ENCODE results near the gene CCDC82.

Gene CCDC82

DNA sequence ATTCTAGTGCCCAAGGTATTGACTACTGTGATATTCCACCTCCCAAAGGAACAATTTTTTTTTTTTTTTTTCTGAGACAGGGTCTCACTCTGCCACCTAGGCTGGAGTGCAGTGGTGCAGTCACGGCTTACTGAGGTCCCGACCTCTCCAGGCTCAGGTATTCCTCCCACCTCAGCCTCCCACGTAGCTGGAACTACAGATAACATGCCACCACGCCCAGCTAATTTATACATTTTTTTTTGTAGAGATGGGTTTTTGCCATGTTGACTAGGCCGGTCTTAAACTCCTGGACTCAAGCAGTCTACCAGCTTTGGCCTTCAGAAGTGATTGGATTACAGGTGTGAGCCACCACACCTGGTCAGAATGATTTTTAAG lies 80.1 kb downstream of the CCDC82 start:
- H3K4me3 ChIP-seq (ENCODE audit: low read length), result no peak overlapping the region
- TF ChIP-seq, protein P1, sequence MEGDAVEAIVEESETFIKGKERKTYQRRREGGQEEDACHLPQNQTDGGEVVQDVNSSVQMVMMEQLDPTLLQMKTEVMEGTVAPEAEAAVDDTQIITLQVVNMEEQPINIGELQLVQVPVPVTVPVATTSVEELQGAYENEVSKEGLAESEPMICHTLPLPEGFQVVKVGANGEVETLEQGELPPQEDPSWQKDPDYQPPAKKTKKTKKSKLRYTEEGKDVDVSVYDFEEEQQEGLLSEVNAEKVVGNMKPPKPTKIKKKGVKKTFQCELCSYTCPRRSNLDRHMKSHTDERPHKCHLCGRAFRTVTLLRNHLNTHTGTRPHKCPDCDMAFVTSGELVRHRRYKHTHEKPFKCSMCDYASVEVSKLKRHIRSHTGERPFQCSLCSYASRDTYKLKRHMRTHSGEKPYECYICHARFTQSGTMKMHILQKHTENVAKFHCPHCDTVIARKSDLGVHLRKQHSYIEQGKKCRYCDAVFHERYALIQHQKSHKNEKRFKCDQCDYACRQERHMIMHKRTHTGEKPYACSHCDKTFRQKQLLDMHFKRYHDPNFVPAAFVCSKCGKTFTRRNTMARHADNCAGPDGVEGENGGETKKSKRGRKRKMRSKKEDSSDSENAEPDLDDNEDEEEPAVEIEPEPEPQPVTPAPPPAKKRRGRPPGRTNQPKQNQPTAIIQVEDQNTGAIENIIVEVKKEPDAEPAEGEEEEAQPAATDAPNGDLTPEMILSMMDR (IDR thresholded peaks at IDR 0.05; ENCODE audit: insufficient read depth, low read depth, low read length, missing control alignments), result no peak
- no peak for DNase-seq (ENCODE audit: low read depth)

DNA sequence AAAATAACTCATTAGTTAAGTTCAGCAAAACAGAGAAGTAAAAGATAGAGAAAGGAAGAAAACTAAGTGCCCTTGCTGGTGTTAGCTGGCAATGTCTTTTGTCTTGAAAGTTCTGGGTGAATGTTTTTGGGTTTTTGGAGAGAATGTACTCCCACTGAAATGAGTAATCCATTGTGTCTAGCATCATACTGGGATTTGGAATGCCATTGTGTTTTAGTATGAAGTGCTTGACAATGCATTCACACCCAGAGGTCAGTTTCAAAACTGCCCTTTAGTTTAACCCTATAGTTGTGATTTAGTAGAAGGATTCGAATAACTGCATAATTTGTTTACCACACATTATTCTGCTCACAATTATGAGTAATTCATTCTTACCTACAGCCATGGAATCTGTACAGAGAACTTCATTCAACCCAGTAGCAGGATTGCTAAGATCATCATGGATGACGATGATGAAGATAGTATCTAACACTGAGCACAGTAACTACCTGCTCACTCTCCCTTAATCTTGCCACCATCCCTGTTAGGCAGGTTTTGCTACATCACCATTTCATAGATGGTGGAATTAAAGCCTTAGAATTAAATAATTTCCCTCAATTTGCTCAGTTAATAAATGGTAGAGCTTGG lies 80.6 kb downstream of the CCDC82 start:
- TF ChIP-seq, protein P1 (IDR thresholded peaks at IDR 0.05; ENCODE audit: insufficient read depth, low read depth, low read length, missing control alignments), result no peak
- H3K4me3 ChIP-seq (ENCODE audit: low read length), result no peak overlapping the region
- DNase-seq (ENCODE audit: low read depth), result peak; percentile 58

DNA sequence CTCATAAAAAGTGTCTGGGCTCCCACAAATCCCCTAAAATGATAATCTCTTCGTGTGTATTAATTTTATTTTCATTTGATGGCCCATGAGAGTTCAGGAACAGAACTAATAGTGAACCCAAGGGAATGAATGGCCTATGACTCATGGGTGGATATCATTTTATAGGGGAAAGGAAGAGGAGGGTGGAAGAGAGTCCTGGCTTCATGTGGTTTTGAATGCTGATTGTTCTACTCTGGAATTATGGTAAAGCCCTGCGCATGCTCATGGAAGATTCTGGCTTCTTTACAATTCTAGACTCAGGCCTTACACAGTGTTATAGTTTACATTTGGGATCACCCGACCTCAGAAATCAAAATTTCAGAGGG lies 82.0 kb downstream of the CCDC82 start:
- peak; percentile 77 for DNase-seq (ENCODE audit: low read depth)
- TF ChIP-seq, protein P1 (IDR thresholded peaks at IDR 0.05; ENCODE audit: insufficient read depth, low read depth, low read length, missing control alignments), result no peak
- H3K4me3 ChIP-seq (ENCODE audit: low read length), result no peak overlapping the region

DNA sequence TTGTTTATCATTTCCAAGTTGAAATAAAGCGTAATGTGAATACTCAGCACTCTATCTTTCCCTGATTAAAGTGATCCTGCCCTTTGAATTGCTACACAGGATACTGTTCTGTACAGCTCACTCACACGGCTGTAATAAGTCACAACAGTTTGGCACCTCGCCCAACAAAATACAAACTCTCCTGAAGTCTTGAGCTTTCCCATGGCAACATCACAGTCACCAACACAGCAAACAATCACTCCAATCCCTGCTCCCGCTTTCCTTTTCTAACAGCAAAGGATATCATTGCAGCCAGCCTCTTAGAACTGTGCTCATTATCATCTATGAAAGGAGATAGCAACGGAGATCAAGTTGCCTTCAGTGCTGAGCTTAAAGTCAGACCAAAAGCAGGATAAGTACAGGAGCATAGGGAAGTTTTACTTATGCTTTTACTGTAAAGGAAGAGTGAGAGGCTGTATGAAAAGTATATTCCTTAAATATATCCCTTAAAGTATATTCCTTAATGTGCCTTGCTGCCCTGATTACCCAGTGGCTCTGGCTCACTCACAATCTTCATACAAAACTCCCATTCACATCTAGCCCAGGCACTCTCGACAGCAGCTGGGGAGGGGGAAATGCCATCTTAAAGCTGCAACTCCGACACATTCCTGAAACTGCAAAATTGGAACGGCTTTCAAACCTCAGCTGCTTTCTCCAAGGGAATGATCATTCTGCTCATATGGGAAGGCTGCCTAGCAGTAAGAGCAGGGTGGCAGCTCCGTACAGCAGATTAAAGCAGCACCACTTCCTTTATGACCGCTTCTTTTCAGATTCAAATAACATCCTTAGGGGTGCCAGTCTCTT lies 82.6 kb downstream of the CCDC82 start:
- DNase-seq (ENCODE audit: low read depth), result peak; percentile 99
- peak overlapping the region; percentile 11 for H3K4me3 ChIP-seq (ENCODE audit: low read length)
- TF ChIP-seq, protein P1 (IDR thresholded peaks at IDR 0.05; ENCODE audit: insufficient read depth, low read depth, low read length, missing control alignments), result no peak

DNA sequence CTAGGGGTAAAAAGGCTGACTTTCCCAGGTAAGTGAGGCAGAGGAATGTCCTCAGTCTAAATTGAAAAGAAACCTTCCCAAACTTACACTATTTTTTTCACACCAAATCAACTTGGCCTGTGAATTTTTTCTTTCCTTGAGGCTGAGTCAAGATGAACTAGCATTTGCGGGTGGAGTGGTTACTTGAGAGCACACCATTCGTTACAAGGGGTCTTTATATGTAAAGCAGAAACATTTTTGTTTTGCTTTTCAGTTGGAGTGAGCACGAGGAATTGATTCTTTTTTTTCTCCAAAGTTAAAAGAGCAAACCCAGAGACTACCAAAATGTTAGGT lies 83.1 kb downstream of the CCDC82 start:
- TF ChIP-seq, protein P1 (IDR thresholded peaks at IDR 0.05; ENCODE audit: insufficient read depth, low read depth, low read length, missing control alignments), result no peak
- peak overlapping the region; percentile 11 for H3K4me3 ChIP-seq (ENCODE audit: low read length)
- no peak for DNase-seq (ENCODE audit: low read depth)

DNA sequence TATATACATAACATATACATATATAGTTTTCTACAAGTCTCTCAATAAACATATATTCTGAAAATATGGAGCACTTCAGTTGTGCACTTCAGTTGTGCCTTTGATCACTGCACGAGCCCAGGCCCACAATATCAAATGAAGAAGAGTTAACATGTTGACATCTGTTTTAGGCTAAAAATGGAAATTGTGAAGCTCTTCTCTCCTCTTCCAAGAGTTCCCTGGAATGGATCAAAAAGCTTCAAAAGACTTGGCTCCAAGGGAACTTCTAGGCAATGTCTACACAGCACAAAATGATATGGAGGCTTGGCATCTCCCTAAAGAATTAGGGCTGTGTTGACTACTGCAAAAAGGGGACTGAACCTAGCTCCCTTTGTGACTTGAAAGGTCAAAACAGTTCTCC lies 83.6 kb downstream of the CCDC82 start:
- TF ChIP-seq, protein P1 (IDR thresholded peaks at IDR 0.05; ENCODE audit: insufficient read depth, low read depth, low read length, missing control alignments), result no peak
- no peak overlapping the region for H3K4me3 ChIP-seq (ENCODE audit: low read length)
- no peak for DNase-seq (ENCODE audit: low read depth)

DNA sequence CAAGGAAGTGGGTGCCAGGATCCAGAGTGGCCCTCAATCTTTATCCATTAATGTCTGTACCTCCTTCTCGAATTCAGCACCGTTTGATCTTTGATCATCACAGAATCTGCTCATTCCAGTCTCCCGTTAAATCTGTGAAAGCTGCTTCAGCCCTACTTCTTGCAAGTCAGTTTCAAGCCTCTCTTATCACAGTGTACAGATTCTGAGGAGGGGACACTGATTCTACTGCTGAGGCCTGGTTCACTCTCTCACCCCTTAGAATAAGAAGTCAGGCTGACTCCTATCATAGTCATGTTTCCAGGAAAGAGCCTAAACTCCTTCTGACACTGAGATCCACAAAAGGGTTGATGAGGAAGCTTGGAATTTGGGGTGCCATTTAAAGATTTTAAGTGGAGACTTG lies 85.7 kb downstream of the CCDC82 start:
- no peak for DNase-seq (ENCODE audit: low read depth)
- H3K4me3 ChIP-seq (ENCODE audit: low read length), result no peak overlapping the region
- TF ChIP-seq, protein P1 (IDR thresholded peaks at IDR 0.05; ENCODE audit: insufficient read depth, low read depth, low read length, missing control alignments), result no peak
